HCT116 (cell line): ENCODE data around the gene BAHCC1. TPM values are rescaled to one million over a fixed set of nuclear protein-coding genes. Genes with fewer than 3 reads are reported as not detected.

Source experiments
- ATAC-seq: fragments of 200-7000 bp; cut with Tn5 transposase; 2 replicates; pipeline ENCODE4 v1.9.1; 2020; ENCODE audit warnings: mild to moderate bottlenecking, moderate library complexity
- BruUV-seq: library from RNA; stranded (reverse); fragments of 400-500 nt; replicated peaks from 2 replicates; lab custom pipeline; 2021; lab: Mats Ljungman, UMichigan
- CTCF ChIA-PET: fragments of 300-600 bp; sonication (Branson Sonifier 250); formaldehyde crosslinking; loops from one replicate; lab custom pipeline; 2021; ENCODE audit warnings: antibody characterized with exemption; lab: Charles Lee
- POLR2A ChIA-PET: fragments of 300-600, 350-600 bp; sonication (Branson Sonifier 250); formaldehyde crosslinking; loops from one replicate; lab custom pipeline; 2021; ENCODE audit warnings: antibody characterized with exemption; lab: Charles Lee
- RAD21 ChIA-PET, 2 experiments: fragments of 300-600 bp; sonication (Branson Sonifier 250); formaldehyde crosslinking; loops; one replicate each; lab custom pipeline; 2023; ENCODE audit warnings: low total read pairs in 2 of 2; ENCODE audit not compliant: uncharacterized antibody in 2 of 2, unreplicated experiment in 2 of 2, low non-redundant PET in 1 of 2; lab: Charles Lee
- DNase-seq: peaks from one replicate; pipeline ENCODE4 v3.0.0-alpha.2; 2010; ENCODE audit warnings: low read depth, low spot score
- H2AFZ ChIP-seq: fragments of 200-600 bp; shearing (Covaris generic), sonication (generic); 2 replicates; pipeline ENCODE4 v1.6.1; 2017; ENCODE audit warnings: low read depth, mixed run types, mixed read lengths, antibody characterized with exemption, low read length; ENCODE audit not compliant: poor library complexity, severe bottlenecking
- H3K27ac ChIP-seq: 2 replicates; pipeline ENCODE4 v1.5.1; 2012; ENCODE audit warnings: low read depth, low read length
- H3K27me3 ChIP-seq: fragments of 200-600 bp; sonication (generic); 2 replicates; pipeline ENCODE4 v1.6.1; 2016; ENCODE audit warnings: mixed run types, low read length, mixed read lengths; ENCODE audit not compliant: insufficient read depth
- H3K36me3 ChIP-seq, 2 experiments: fragments of 200-500 bp in 1 of 2; fragments of 200-600 bp in 1 of 2; sonication (Bioruptor generic) in 1 of 2; sonication (generic) in 1 of 2; 2 replicates each; pipeline versions ENCODE4 v1.5.1 to v1.6.1; 2014 to 2016; ENCODE audit warnings: low read length in 2 of 2, inconsistent platforms in 1 of 2, mixed read lengths in 1 of 2, mixed run types in 1 of 2; ENCODE audit not compliant: insufficient read depth in 2 of 2, control insufficient read depth in 1 of 2
- H3K4me1 ChIP-seq, 2 experiments: fragments of 200-600 bp in 1 of 2; sonication (generic) in 1 of 2; 2 replicates each; pipeline versions ENCODE4 v1.5.1 to v1.6.1; 2012 to 2017; ENCODE audit warnings: low read length in 2 of 2, inconsistent platforms in 1 of 2, mild to moderate bottlenecking in 1 of 2, mixed read lengths in 1 of 2, mixed run types in 1 of 2, moderate library complexity in 1 of 2; ENCODE audit not compliant: insufficient read depth in 2 of 2, control insufficient read depth in 1 of 2
- H3K4me2 ChIP-seq: fragments of 200-600 bp; sonication (generic); 2 replicates; pipeline ENCODE4 v1.6.1; 2017; ENCODE audit warnings: mixed run types, low read length, mixed read lengths
- H3K4me3 ChIP-seq, 2 experiments: fragments of 200-600 bp in 1 of 2; sonication (generic) in 1 of 2; replicated peaks in 1 of 2; 2 replicates each; pipeline ENCODE4 v1.5.1; 2011 to 2016; ENCODE audit warnings: low read length in 2 of 2, control low read depth in 1 of 2, low read depth in 1 of 2, mild to moderate bottlenecking in 1 of 2, mixed read lengths in 1 of 2, mixed run types in 1 of 2
- H3K79me2 ChIP-seq: fragments of 200-600 bp; sonication (generic); 2 replicates; pipeline ENCODE4 v1.6.1; 2017; ENCODE audit warnings: mild to moderate bottlenecking, mixed run types, low read length, moderate library complexity, mixed read lengths; ENCODE audit not compliant: insufficient read depth
- H3K9ac ChIP-seq: fragments of 200-600 bp; sonication (generic); 2 replicates; pipeline ENCODE4 v1.6.1; 2016; ENCODE audit warnings: low read length, mixed read lengths
- H3K9me2 ChIP-seq: fragments of 200-600 bp; sonication (generic), shearing (Covaris generic); 2 replicates; pipeline ENCODE4 v1.6.1; 2017; ENCODE audit warnings: mixed run types, mild to moderate bottlenecking, moderate library complexity; ENCODE audit not compliant: insufficient read depth
- H3K9me3 ChIP-seq, 2 experiments: fragments of 200-500 bp in 1 of 2; fragments of 200-600 bp in 1 of 2; sonication (Bioruptor generic) in 1 of 2; sonication (generic) in 1 of 2; 2 replicates each; pipeline ENCODE4 v1.6.1; 2014 to 2017; ENCODE audit warnings: low read length in 2 of 2, mixed read lengths in 2 of 2, inconsistent platforms in 1 of 2, low read depth in 1 of 2, mild to moderate bottlenecking in 1 of 2, mixed run types in 1 of 2, moderate library complexity in 1 of 2; ENCODE audit not compliant: control insufficient read depth in 1 of 2, insufficient read depth in 1 of 2
- H4K20me1 ChIP-seq: fragments of 200-600 bp; sonication (generic), shearing (Covaris generic); 2 replicates; pipeline ENCODE4 v1.6.1; 2017; ENCODE audit warnings: mixed run types, mild to moderate bottlenecking, moderate library complexity; ENCODE audit not compliant: insufficient read depth
- CEBPB ChIP-seq: IDR thresholded peaks from 2 replicates; pipeline ENCODE4 v1.6.1; 2012; ENCODE audit warnings: low read depth
- EGR1 ChIP-seq: IDR thresholded peaks from 2 replicates; pipeline ENCODE4 v1.6.1; 2012; ENCODE audit warnings: low read depth
- ELF1 ChIP-seq: IDR thresholded peaks from 2 replicates; pipeline ENCODE4 v1.6.1; 2012; ENCODE audit warnings: low read depth, borderline replicate concordance
- EZH2 ChIP-seq: fragments of 200-600 bp; sonication (generic); IDR thresholded peaks from 2 replicates; pipeline ENCODE4 v1.6.1; 2017; ENCODE audit warnings: antibody characterized with exemption, mixed run types
- EZH2phosphoT487 ChIP-seq: fragments of 200-600 bp; IDR thresholded peaks from 2 replicates; pipeline ENCODE4 v1.6.1; 2018; ENCODE audit warnings: antibody characterized with exemption, borderline replicate concordance
- FOSL1 ChIP-seq: IDR thresholded peaks from 2 replicates; pipeline ENCODE4 v1.6.1; 2012; ENCODE audit warnings: low read depth
- MAX ChIP-seq: IDR thresholded peaks from 2 replicates; pipeline ENCODE4 v1.6.1; 2012
- REST ChIP-seq: IDR thresholded peaks from 2 replicates; pipeline ENCODE4 v1.6.1; 2012; ENCODE audit warnings: low read depth
- SIN3A ChIP-seq: IDR thresholded peaks from 2 replicates; pipeline ENCODE4 v1.6.1; 2012; ENCODE audit warnings: low read depth
- SP1 ChIP-seq: IDR thresholded peaks from 2 replicates; pipeline ENCODE4 v1.6.1; 2012; ENCODE audit warnings: low read depth
- SRF ChIP-seq: IDR thresholded peaks from 2 replicates; pipeline ENCODE4 v1.6.1; 2012; ENCODE audit warnings: low read depth
- TCF7L2 ChIP-seq: IDR thresholded peaks from 2 replicates; pipeline ENCODE4 v1.7.0; 2011; ENCODE audit warnings: borderline replicate concordance, inconsistent platforms; ENCODE audit not compliant: insufficient read depth, insufficient read length; ENCODE audit errors: extremely low read depth
- YY1 ChIP-seq: IDR thresholded peaks from 2 replicates; pipeline ENCODE4 v1.6.1; 2011; ENCODE audit warnings: low read length, low read depth, moderate library complexity, mild to moderate bottlenecking; ENCODE audit not compliant: insufficient replicate concordance; ENCODE audit errors: extremely low read depth
- ZFX ChIP-seq: fragments of 450-650 bp; IDR thresholded peaks from 2 replicates; pipeline ENCODE4 v1.6.1; 2017
- intact Hi-C: fragments of 100-400 bp; cut with micrococcal nuclease; formaldehyde crosslinking; loops from 2 replicates; pipeline ENCODE4 v1.10.0; 2022
- total RNA-seq: library from RNA; stranded (reverse); gene quantifications from one replicate; pipeline ENCODE4 v1.2.1, GENCODE V29; 2021; ENCODE audit not compliant: unreplicated experiment
- TF ChIP-seq, protein P1 (sequence below), 3 experiments: fragments of 200-600 bp in 1 of 3; sonication (generic) in 1 of 3; IDR thresholded peaks in 2 of 3; conservative IDR thresholded peaks in 1 of 3; 2 replicates each; pipeline ENCODE4 v1.5.1; 2012 to 2017; ENCODE audit warnings: low read depth in 2 of 3, low read length in 2 of 3, antibody characterized with exemption in 1 of 3, borderline replicate concordance in 1 of 3, control low read depth in 1 of 3, mild to moderate bottlenecking in 1 of 3, mixed read lengths in 1 of 3, mixed run types in 1 of 3, moderate library complexity in 1 of 3; ENCODE audit not compliant: insufficient read depth in 1 of 3
- TF ChIP-seq, protein P2 (sequence below): IDR thresholded peaks from 2 replicates; pipeline ENCODE4 v1.6.1; 2011; ENCODE audit warnings: mild to moderate bottlenecking, low read length, moderate library complexity; ENCODE audit not compliant: insufficient replicate concordance; ENCODE audit errors: extremely low read depth

BAHCC1 gene
- total RNA-seq, 1 experiment from 2014 or later, result 45.2 TPM

DNA sequence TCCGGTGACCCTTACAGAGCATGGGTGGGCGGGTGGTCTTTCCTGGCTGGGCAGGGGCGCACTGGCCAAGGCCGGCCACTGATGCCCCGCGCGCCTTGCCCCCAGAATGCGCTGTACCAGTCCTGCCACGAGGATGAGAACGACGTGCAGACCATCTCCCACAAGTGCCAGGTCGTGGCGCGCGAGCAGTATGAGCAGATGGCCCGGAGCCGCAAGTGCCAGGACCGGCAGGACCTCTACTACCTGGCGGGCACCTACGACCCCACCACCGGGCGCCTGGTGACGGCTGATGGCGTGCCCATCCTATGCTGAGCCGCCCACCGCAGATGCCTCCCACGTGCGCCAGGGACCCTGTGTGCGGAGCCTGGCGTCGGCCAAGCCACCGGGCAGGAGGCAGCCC, 68.2 kb downstream of the BAHCC1 start (continued):
- TF ChIP-seq, protein P1, sequence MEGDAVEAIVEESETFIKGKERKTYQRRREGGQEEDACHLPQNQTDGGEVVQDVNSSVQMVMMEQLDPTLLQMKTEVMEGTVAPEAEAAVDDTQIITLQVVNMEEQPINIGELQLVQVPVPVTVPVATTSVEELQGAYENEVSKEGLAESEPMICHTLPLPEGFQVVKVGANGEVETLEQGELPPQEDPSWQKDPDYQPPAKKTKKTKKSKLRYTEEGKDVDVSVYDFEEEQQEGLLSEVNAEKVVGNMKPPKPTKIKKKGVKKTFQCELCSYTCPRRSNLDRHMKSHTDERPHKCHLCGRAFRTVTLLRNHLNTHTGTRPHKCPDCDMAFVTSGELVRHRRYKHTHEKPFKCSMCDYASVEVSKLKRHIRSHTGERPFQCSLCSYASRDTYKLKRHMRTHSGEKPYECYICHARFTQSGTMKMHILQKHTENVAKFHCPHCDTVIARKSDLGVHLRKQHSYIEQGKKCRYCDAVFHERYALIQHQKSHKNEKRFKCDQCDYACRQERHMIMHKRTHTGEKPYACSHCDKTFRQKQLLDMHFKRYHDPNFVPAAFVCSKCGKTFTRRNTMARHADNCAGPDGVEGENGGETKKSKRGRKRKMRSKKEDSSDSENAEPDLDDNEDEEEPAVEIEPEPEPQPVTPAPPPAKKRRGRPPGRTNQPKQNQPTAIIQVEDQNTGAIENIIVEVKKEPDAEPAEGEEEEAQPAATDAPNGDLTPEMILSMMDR (IDR thresholded peaks at IDR 0.05 in 2 of 3, conservative IDR thresholded peaks at IDR 0.05 in 1 of 3; ENCODE audit: borderline replicate concordance in 1 of 3, insufficient read depth in 1 of 3, low read depth in 2 of 3, low read length in 2 of 3), result no peak
- TF ChIP-seq ELF1, result no peak
- TF ChIP-seq, protein P2, sequence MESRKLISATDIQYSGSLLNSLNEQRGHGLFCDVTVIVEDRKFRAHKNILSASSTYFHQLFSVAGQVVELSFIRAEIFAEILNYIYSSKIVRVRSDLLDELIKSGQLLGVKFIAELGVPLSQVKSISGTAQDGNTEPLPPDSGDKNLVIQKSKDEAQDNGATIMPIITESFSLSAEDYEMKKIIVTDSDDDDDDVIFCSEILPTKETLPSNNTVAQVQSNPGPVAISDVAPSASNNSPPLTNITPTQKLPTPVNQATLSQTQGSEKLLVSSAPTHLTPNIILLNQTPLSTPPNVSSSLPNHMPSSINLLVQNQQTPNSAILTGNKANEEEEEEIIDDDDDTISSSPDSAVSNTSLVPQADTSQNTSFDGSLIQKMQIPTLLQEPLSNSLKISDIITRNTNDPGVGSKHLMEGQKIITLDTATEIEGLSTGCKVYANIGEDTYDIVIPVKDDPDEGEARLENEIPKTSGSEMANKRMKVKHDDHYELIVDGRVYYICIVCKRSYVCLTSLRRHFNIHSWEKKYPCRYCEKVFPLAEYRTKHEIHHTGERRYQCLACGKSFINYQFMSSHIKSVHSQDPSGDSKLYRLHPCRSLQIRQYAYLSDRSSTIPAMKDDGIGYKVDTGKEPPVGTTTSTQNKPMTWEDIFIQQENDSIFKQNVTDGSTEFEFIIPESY, result no peak

GRCh38 chr17:81464586-81464985, 69.3 kb downstream of the BAHCC1 start:
- BruUV-seq, result TSS peak; percentile 32
- H3K4me3 ChIP-seq, result no peak overlapping the region
- no peaks in the 10 kb centered on the region for H3K9me3 ChIP-seq
- ChIA-PET POLR2A (no interaction called here), RAD21 (no interaction called here), CTCF (no interaction called here)
- no peaks in the 10 kb centered on the region for H3K27me3 ChIP-seq
- no peak overlapping the region for H3K27ac ChIP-seq
- H3K9ac ChIP-seq, result no peak overlapping the region
- H2AFZ ChIP-seq, result no peak overlapping the region
- H3K36me3 ChIP-seq, result no peaks in the 10 kb centered on the region; a peak in 2 of 4 replicates
- H3K9me2 ChIP-seq, result no peaks in the 10 kb centered on the region
- H3K4me2 ChIP-seq, result no peak overlapping the region
- H3K79me2 ChIP-seq, result no peaks in the 10 kb centered on the region
- no peaks in the 10 kb centered on the region for H4K20me1 ChIP-seq
- no peak for ATAC-seq
- no peak for DNase-seq
- no peaks in the 10 kb centered on the region for H3K4me1 ChIP-seq
- intact Hi-C loops, result no loop called here
- TF ChIP-seq SIN3A (no peak), YY1 (no peak), SP1 (no peak), TCF7L2 (no peak), CEBPB (no peak), MAX (no peak), ZFX (no peak), REST (no peak), EZH2 (no peak), FOSL1 (no peak), SRF (no peak), ELF1 (no peak), EZH2phosphoT487 (no peak), EGR1 (no peak)
- TF ChIP-seq, protein P2, result no peak
